Measurements from ENCODE around the gene ORC4.

Gene ORC4

DNA sequence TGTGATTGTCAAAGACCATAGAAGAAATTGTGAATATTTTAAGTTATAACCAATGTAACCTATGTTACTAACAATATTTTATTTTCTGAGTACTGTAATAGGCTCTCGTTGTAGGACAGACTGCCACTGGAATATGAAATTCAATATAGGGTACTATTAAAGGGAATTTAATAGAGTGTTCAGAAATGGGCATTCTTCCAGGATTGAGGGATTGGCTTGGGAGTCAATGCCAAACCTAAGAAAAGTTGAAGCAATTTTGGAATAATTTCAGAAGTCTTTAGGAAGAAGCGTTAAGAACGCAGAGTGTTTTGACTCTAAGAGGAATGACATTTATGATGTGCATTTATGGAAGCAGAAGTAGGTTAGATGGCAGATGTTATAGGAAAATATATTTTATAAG, 96.7 kb downstream of the ORC4 start:
- Histone ChIP-seq H3K4me1 (ENCODE audit: control insufficient read depth, insufficient read depth, low read depth, low read length) (no peaks in the 10 kb centered on the region), H3K4me2 (ENCODE audit: low read length, poor library complexity, severe bottlenecking) (no peak overlapping the region), H3K4me3 (ENCODE audit: insufficient read depth in 1 of 2, low read depth in 1 of 2, low read length in 2 of 2) (no peak overlapping the region), H2BK12ac (ENCODE audit: low read length in 2 of 2) (no peak overlapping the region), H3K14ac (ENCODE audit: low read length in 2 of 2) (no peak overlapping the region), H3K9me3 (ENCODE audit: control insufficient read depth, low read length) (no peaks in the 10 kb centered on the region), H3K4ac (ENCODE audit: low read depth in 1 of 2, low read length in 2 of 2) (no peak overlapping the region), H3K9ac (ENCODE audit: low read length) (no peak overlapping the region), H2BK120ac (ENCODE audit: low read depth, low read length) (no peak overlapping the region), H2AFZ (ENCODE audit: low read depth, low read length) (no peak overlapping the region), H4K8ac (ENCODE audit: low read length) (no peak overlapping the region), H3K79me1 (replicated peaks; ENCODE audit: low read length, poor library complexity, severe bottlenecking) (no peaks in the 10 kb centered on the region), H3K27ac (ENCODE audit: low read length, poor library complexity, severe bottlenecking) (no peak overlapping the region), H3K18ac (ENCODE audit: low read depth in 1 of 2, low read length in 2 of 2) (no peak overlapping the region), H3K23ac (ENCODE audit: low read length in 2 of 2) (no peak overlapping the region), H4K91ac (ENCODE audit: low read length) (no peak overlapping the region), H3K27me3 (ENCODE audit: control insufficient read depth in 1 of 2, insufficient read depth in 1 of 2, low read length in 2 of 2) (no peaks in the 10 kb centered on the region), H3K36me3 (ENCODE audit: control insufficient read depth in 1 of 2, insufficient read depth in 2 of 2, low read depth in 1 of 2, low read length in 2 of 2) (peaks cover 3 to 86% of the 10 kb centered on the region in 2 experiments), H2AK5ac (ENCODE audit: low read length, severe bottlenecking) (no peak overlapping the region), H2BK15ac (ENCODE audit: low read depth, poor library complexity, severe bottlenecking) (no peak overlapping the region), H2BK5ac (ENCODE audit: low read depth, low read length, poor library complexity, severe bottlenecking) (no peak overlapping the region)
- WGBS: 98% methylated on average over 3 of the region's 3 CpGs
- no peak for DNase-seq

DNA sequence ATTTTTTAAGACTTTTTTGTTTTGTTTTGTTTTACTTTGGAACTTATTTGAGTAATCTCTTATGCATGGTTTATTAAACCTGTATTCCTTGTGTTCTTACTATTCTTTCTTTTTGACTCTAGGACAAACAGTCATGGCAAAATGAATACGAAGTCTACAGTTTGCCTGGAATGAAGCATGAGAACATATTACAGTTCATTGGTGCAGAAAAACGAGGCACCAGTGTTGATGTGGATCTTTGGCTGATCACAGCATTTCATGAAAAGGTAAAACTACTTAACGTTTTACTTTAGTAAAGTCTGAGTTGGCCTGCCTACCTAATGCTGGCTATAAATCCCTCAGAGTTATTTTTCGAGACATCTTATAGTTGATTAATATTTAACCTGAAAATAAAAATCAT, 103.4 kb downstream of the ORC4 start:
- Histone ChIP-seq H3K14ac (ENCODE audit: low read length in 2 of 2) (no peak overlapping the region), H3K4me2 (ENCODE audit: low read length, poor library complexity, severe bottlenecking) (no peak overlapping the region), H3K36me3 (ENCODE audit: control insufficient read depth in 1 of 2, insufficient read depth in 2 of 2, low read depth in 1 of 2, low read length in 2 of 2) (peaks cover 3 to 68% of the 10 kb centered on the region in 2 experiments), H2AK5ac (ENCODE audit: low read length, severe bottlenecking) (no peak overlapping the region), H3K4me1 (ENCODE audit: control insufficient read depth, insufficient read depth, low read depth, low read length) (no peaks in the 10 kb centered on the region), H4K91ac (ENCODE audit: low read length) (no peak overlapping the region), H3K9ac (ENCODE audit: low read length) (no peak overlapping the region), H2BK120ac (ENCODE audit: low read depth, low read length) (no peak overlapping the region), H2BK12ac (ENCODE audit: low read length in 2 of 2) (no peak overlapping the region), H3K27me3 (ENCODE audit: control insufficient read depth in 1 of 2, insufficient read depth in 1 of 2, low read length in 2 of 2) (no peaks in the 10 kb centered on the region), H4K8ac (ENCODE audit: low read length) (no peak overlapping the region), H2AFZ (ENCODE audit: low read depth, low read length) (no peak overlapping the region), H3K4ac (ENCODE audit: low read depth in 1 of 2, low read length in 2 of 2) (no peak overlapping the region), H3K4me3 (ENCODE audit: insufficient read depth in 1 of 2, low read depth in 1 of 2, low read length in 2 of 2) (no peak overlapping the region), H3K23ac (ENCODE audit: low read length in 2 of 2) (no peak overlapping the region), H3K79me1 (replicated peaks; ENCODE audit: low read length, poor library complexity, severe bottlenecking) (peaks cover 3% of the 10 kb centered on the region), H2BK15ac (ENCODE audit: low read depth, poor library complexity, severe bottlenecking) (no peak overlapping the region), H3K27ac (ENCODE audit: low read length, poor library complexity, severe bottlenecking) (no peak overlapping the region), H3K18ac (ENCODE audit: low read depth in 1 of 2, low read length in 2 of 2) (no peak overlapping the region), H3K9me3 (ENCODE audit: control insufficient read depth, low read length) (no peaks in the 10 kb centered on the region), H2BK5ac (ENCODE audit: low read depth, low read length, poor library complexity, severe bottlenecking) (no peak overlapping the region)
- no peak for DNase-seq
- WGBS: 87% methylated on average over 2 of the region's 4 CpGs

- Histone ChIP-seq H3K23ac (ENCODE audit: low read length in 2 of 2) (no peak overlapping the region), H3K27ac (ENCODE audit: low read length, poor library complexity, severe bottlenecking) (no peak overlapping the region), H4K8ac (ENCODE audit: low read length) (no peak overlapping the region), H3K36me3 (ENCODE audit: control insufficient read depth in 1 of 2, insufficient read depth in 2 of 2, low read depth in 1 of 2, low read length in 2 of 2) (peaks cover 3 to 63% of the 10 kb centered on the region in 2 experiments), H3K27me3 (ENCODE audit: control insufficient read depth in 1 of 2, insufficient read depth in 1 of 2, low read length in 2 of 2) (no peaks in the 10 kb centered on the region), H3K4me3 (ENCODE audit: insufficient read depth in 1 of 2, low read depth in 1 of 2, low read length in 2 of 2) (no peak overlapping the region), H3K18ac (ENCODE audit: low read depth in 1 of 2, low read length in 2 of 2) (no peak overlapping the region), H2BK12ac (ENCODE audit: low read length in 2 of 2) (no peak overlapping the region), H2BK120ac (ENCODE audit: low read depth, low read length) (no peak overlapping the region), H3K9ac (ENCODE audit: low read length) (no peak overlapping the region), H3K4me2 (ENCODE audit: low read length, poor library complexity, severe bottlenecking) (no peak overlapping the region), H2BK5ac (ENCODE audit: low read depth, low read length, poor library complexity, severe bottlenecking) (no peak overlapping the region), H2BK15ac (ENCODE audit: low read depth, poor library complexity, severe bottlenecking) (no peak overlapping the region), H2AK5ac (ENCODE audit: low read length, severe bottlenecking) (no peak overlapping the region), H3K79me1 (replicated peaks; ENCODE audit: low read length, poor library complexity, severe bottlenecking) (peaks cover 3% of the 10 kb centered on the region), H4K91ac (ENCODE audit: low read length) (no peak overlapping the region), H3K4me1 (ENCODE audit: control insufficient read depth, insufficient read depth, low read depth, low read length) (no peaks in the 10 kb centered on the region), H3K9me3 (ENCODE audit: control insufficient read depth, low read length) (no peaks in the 10 kb centered on the region), H3K4ac (ENCODE audit: low read depth in 1 of 2, low read length in 2 of 2) (no peak overlapping the region), H3K14ac (ENCODE audit: low read length in 2 of 2) (no peak overlapping the region), H2AFZ (ENCODE audit: low read depth, low read length) (no peak overlapping the region)
- DNase-seq: no peak
- 100% methylated on average over 2 of the region's 4 CpGs for WGBS
These were observed 103.8 kb downstream of the ORC4 start for GRCh38 chr2:147916723-147917122.

DNA sequence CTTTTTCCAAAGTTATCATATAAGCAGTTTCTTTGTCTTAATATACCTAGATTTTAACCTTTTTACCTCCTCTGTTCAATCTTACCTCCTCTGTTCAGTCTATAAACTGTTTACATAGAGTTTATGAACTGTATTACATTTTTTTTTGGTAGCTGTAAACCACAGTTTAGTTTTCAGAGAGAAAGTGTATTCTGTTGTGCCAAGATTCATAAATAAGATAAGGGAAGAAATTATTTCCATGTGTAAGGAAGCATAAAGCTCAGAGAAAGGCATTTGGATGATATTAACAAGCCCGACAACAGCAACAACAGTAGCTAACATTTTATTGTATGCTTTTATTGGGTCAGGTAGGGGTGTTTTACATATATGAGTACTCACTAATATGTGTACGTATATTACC, 104.5 kb downstream of the ORC4 start:
- peaks cover 3% of the 10 kb centered on the region for H3K79me1 ChIP-seq (replicated peaks; ENCODE audit: low read length, poor library complexity, severe bottlenecking)
- H2BK5ac ChIP-seq (ENCODE audit: low read depth, low read length, poor library complexity, severe bottlenecking): no peak overlapping the region
- no peak overlapping the region for H3K9ac ChIP-seq (ENCODE audit: low read length)
- DNase-seq: no peak
- H3K18ac ChIP-seq (ENCODE audit: low read depth in 1 of 2, low read length in 2 of 2): no peak overlapping the region
- H3K9me3 ChIP-seq (ENCODE audit: control insufficient read depth, low read length): no peaks in the 10 kb centered on the region
- H3K4me3 ChIP-seq (ENCODE audit: insufficient read depth in 1 of 2, low read depth in 1 of 2, low read length in 2 of 2): no peak overlapping the region
- H3K23ac ChIP-seq (ENCODE audit: low read length in 2 of 2): no peak overlapping the region
- no peak overlapping the region for H2BK120ac ChIP-seq (ENCODE audit: low read depth, low read length)
- H3K27me3 ChIP-seq (ENCODE audit: control insufficient read depth in 1 of 2, insufficient read depth in 1 of 2, low read length in 2 of 2): no peaks in the 10 kb centered on the region
- no peak overlapping the region for H2AK5ac ChIP-seq (ENCODE audit: low read length, severe bottlenecking)
- H3K36me3 ChIP-seq (ENCODE audit: control insufficient read depth in 1 of 2, insufficient read depth in 2 of 2, low read depth in 1 of 2, low read length in 2 of 2): peaks cover 3 to 57% of the 10 kb centered on the region in 2 experiments
- H4K8ac ChIP-seq (ENCODE audit: low read length): no peak overlapping the region
- no peak overlapping the region for H2AFZ ChIP-seq (ENCODE audit: low read depth, low read length)
- H3K4ac ChIP-seq (ENCODE audit: low read depth in 1 of 2, low read length in 2 of 2): no peak overlapping the region
- H2BK12ac ChIP-seq (ENCODE audit: low read length in 2 of 2): no peak overlapping the region
- WGBS: no CpG with 5 or more reads among the region's 2 CpGs
- no peaks in the 10 kb centered on the region for H3K4me1 ChIP-seq (ENCODE audit: control insufficient read depth, insufficient read depth, low read depth, low read length)
- H3K4me2 ChIP-seq (ENCODE audit: low read length, poor library complexity, severe bottlenecking): no peak overlapping the region
- no peak overlapping the region for H3K27ac ChIP-seq (ENCODE audit: low read length, poor library complexity, severe bottlenecking)
- no peak overlapping the region for H2BK15ac ChIP-seq (ENCODE audit: low read depth, poor library complexity, severe bottlenecking)
- H4K91ac ChIP-seq (ENCODE audit: low read length): no peak overlapping the region
- no peak overlapping the region for H3K14ac ChIP-seq (ENCODE audit: low read length in 2 of 2)
